ENCODE data around the gene BID.
"Not testable (repeated sequence)": the region's sequence is repeated elsewhere in the genome, so short reads cannot be mapped to it uniquely, and the experiment has no call there.

Gene BID

GRCh38 chr22:17703811-17704210, 70.5 kb downstream of the BID start:
- DNase-seq (ENCODE audit: low spot score) = no peak

- no peak for DNase-seq (ENCODE audit: low spot score)
These were observed 73.5 kb downstream of the BID start for GRCh38 chr22:17700778-17701177.

GRCh38 chr22:17699696-17700340, 74.5 kb downstream of the BID start:
- no peak for DNase-seq (ENCODE audit: low spot score)

- DNase-seq (ENCODE audit: low spot score) = no peak
These were observed 75.3 kb downstream of the BID start for GRCh38 chr22:17698948-17699347.

GRCh38 chr22:17698276-17698675, 76.0 kb downstream of the BID start:
- DNase-seq (ENCODE audit: low spot score) = not testable (repeated sequence)

GRCh38 chr22:17697196-17697595, 77.1 kb downstream of the BID start:
- not testable (repeated sequence) for DNase-seq (ENCODE audit: low spot score)

- no peak for DNase-seq (ENCODE audit: low spot score)
These were observed 78.3 kb downstream of the BID start for GRCh38 chr22:17695986-17696385.

- DNase-seq (ENCODE audit: low spot score) = no peak
These were observed 79.5 kb downstream of the BID start for GRCh38 chr22:17694752-17695151.

- no peak for DNase-seq (ENCODE audit: low spot score)
These were observed 80.1 kb downstream of the BID start for GRCh38 chr22:17694193-17694592.

GRCh38 chr22:17692841-17693240, 81.4 kb downstream of the BID start:
- no peak for DNase-seq (ENCODE audit: low spot score)

- DNase-seq (ENCODE audit: low spot score) = no peak
These were observed 90.0 kb downstream of the BID start for GRCh38 chr22:17684245-17684644.

Data from cerebellar cortex (tissue), 1 donor.